Esophagus squamous epithelium (tissue), 4 donors: ENCODE results near the gene ID4.

Source experiments
- POLR2A ChIP-seq, 4 donors: fragments of 450-650 bp; IDR thresholded peaks; one replicate each; pipeline ENCODE4 v1.6.1; 2017; ENCODE audit warnings: antibody characterized with exemption in 4 of 4, mild to moderate bottlenecking in 4 of 4, moderate library complexity in 3 of 4
- TF ChIP-seq, protein P1 (sequence below), 6 experiments: fragments of 450-650 bp in 4 of 6; fragments of 200-600 bp in 2 of 6; sonication (generic) in 2 of 6; IDR thresholded peaks; one replicate each; pipeline ENCODE4 v1.5.1; 2016 to 2019; ENCODE audit warnings: antibody characterized with exemption in 6 of 6, mild to moderate bottlenecking in 4 of 6, moderate library complexity in 4 of 6

DNA sequence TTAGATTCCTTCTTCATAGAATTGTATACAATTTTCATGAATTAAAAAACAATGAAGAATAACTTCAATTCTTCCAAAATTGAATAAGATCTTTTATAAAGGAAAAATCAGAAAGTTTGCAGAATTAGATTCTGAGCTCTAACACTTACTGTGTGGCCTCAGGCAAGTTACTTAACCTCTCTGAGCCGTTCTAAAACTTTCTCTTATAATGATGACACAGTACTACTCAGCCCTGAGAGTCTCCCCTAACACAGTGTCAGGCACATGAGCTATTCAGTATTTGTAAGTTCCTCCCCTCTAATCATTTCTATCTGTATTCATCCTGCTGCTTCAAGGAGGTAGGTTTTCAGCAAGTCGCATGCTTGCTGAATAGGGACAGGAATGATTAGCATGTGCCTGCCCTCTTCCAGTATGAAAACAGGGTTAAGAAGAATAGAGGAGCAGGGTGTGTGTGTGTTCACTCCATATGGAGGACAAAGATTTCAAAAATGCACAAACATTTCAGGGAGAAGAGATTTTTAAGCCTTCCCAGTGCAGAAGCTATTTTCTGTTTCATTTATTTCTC, 11.4 kb downstream of the ID4 start:
- TF ChIP-seq, protein P1, sequence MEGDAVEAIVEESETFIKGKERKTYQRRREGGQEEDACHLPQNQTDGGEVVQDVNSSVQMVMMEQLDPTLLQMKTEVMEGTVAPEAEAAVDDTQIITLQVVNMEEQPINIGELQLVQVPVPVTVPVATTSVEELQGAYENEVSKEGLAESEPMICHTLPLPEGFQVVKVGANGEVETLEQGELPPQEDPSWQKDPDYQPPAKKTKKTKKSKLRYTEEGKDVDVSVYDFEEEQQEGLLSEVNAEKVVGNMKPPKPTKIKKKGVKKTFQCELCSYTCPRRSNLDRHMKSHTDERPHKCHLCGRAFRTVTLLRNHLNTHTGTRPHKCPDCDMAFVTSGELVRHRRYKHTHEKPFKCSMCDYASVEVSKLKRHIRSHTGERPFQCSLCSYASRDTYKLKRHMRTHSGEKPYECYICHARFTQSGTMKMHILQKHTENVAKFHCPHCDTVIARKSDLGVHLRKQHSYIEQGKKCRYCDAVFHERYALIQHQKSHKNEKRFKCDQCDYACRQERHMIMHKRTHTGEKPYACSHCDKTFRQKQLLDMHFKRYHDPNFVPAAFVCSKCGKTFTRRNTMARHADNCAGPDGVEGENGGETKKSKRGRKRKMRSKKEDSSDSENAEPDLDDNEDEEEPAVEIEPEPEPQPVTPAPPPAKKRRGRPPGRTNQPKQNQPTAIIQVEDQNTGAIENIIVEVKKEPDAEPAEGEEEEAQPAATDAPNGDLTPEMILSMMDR (IDR thresholded peaks at IDR 0.05), result no peak
- no peak for TF ChIP-seq POLR2A (IDR thresholded peaks at IDR 0.05)
